Measurements from ENCODE around the gene TP53BP2. TPM values are rescaled to one million over a fixed set of nuclear protein-coding genes. Genes with fewer than 3 reads are reported as not detected.

TP53BP2 gene
- polyA plus RNA-seq, 1 donor from 2014 or later, result 25.2 TPM

DNA sequence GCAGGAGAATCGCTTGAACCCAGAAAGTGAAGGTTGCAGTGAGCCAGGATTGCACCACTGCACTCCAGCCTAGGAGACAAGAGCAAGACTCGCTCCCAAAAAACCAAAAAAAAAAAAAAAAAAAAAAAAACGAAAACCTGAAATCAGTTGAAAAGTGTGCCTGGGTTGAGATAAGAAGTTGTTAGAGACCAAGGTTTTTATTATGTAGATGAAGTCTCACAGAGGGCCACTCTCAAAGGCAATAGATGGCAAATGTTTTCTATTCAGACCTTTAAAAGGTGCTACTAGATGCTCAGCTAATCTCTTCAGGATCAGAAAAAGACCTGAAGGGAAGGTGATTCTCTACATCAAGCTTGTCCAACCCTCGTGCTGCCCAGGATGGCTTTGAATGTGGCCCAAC, 115.8 kb downstream of the TP53BP2 start:
- no peaks in the 10 kb centered on the region for H3K9me2 ChIP-seq (ENCODE audit: insufficient read depth, low read length)
- no peak overlapping the region for H3K9ac ChIP-seq (ENCODE audit: low read length)
- TF ChIP-seq EP300 (conservative IDR thresholded peaks at IDR 0.05; ENCODE audit: poor library complexity, severe bottlenecking), result no peak
- TF ChIP-seq SMC3 (conservative IDR thresholded peaks at IDR 0.05; ENCODE audit: poor library complexity), result no peak
- no peak for TF ChIP-seq EZH2 (IDR thresholded peaks at IDR 0.05; ENCODE audit: borderline replicate concordance, insufficient read depth, low read length, poor library complexity, severe bottlenecking)
- no peak for TF ChIP-seq CTCF (IDR thresholded peaks at IDR 0.05; ENCODE audit: poor library complexity, severe bottlenecking)
- TF ChIP-seq POLR2AphosphoS5 (IDR thresholded peaks at IDR 0.05), result no peak
- TF ChIP-seq, protein P1, sequence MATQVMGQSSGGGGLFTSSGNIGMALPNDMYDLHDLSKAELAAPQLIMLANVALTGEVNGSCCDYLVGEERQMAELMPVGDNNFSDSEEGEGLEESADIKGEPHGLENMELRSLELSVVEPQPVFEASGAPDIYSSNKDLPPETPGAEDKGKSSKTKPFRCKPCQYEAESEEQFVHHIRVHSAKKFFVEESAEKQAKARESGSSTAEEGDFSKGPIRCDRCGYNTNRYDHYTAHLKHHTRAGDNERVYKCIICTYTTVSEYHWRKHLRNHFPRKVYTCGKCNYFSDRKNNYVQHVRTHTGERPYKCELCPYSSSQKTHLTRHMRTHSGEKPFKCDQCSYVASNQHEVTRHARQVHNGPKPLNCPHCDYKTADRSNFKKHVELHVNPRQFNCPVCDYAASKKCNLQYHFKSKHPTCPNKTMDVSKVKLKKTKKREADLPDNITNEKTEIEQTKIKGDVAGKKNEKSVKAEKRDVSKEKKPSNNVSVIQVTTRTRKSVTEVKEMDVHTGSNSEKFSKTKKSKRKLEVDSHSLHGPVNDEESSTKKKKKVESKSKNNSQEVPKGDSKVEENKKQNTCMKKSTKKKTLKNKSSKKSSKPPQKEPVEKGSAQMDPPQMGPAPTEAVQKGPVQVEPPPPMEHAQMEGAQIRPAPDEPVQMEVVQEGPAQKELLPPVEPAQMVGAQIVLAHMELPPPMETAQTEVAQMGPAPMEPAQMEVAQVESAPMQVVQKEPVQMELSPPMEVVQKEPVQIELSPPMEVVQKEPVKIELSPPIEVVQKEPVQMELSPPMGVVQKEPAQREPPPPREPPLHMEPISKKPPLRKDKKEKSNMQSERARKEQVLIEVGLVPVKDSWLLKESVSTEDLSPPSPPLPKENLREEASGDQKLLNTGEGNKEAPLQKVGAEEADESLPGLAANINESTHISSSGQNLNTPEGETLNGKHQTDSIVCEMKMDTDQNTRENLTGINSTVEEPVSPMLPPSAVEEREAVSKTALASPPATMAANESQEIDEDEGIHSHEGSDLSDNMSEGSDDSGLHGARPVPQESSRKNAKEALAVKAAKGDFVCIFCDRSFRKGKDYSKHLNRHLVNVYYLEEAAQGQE (IDR thresholded peaks at IDR 0.05; ENCODE audit: borderline replicate concordance), result no peak
- H4K20me1 ChIP-seq (ENCODE audit: insufficient read depth), result no peaks in the 10 kb centered on the region
- H2AFZ ChIP-seq (ENCODE audit: low read depth, low read length), result no peak overlapping the region
- H3F3A ChIP-seq (ENCODE audit: insufficient read depth, low read length, poor library complexity, severe bottlenecking), result no peaks in the 10 kb centered on the region
- no peak overlapping the region for H3K4me2 ChIP-seq (ENCODE audit: low read length)
- H3K9me3 ChIP-seq (ENCODE audit: low read length), result no peaks in the 10 kb centered on the region
- H3K27me3 ChIP-seq (ENCODE audit: insufficient read depth, low read depth, low read length), result no peaks in the 10 kb centered on the region
- H3K27ac ChIP-seq (ENCODE audit: low read length), result no peak overlapping the region
- no peak overlapping the region for H3K4me3 ChIP-seq (ENCODE audit: low read length)
- no peaks in the 10 kb centered on the region for H3K79me2 ChIP-seq (replicated peaks; ENCODE audit: insufficient read depth, low read length)
- no peaks in the 10 kb centered on the region for H3K36me3 ChIP-seq (ENCODE audit: insufficient read depth, low read length)

Other genes with a start within 250 kb of the TP53BP2 start
- gene CAPN8, start 180.2 kb downstream of the TP53BP2 start, polyA plus RNA-seq, result not detected in 2 replicates
- 58.8 and 62.6 TPM in 2 replicates for gene CAPN2, start 133.4 kb downstream of the TP53BP2 start, polyA plus RNA-seq

Data from neural cell (in vitro differentiated cells).